ENCODE data around the gene SOWAHB.

- TF ChIP-seq POLR2A (IDR thresholded peaks at IDR 0.05): no peak
- TF ChIP-seq CTCF (IDR thresholded peaks at IDR 0.05): no peak
Observed at GRCh38 chr4:76943129-76943620, 45.2 kb upstream of the SOWAHB start.
